ENCODE measurements around the gene BCKDK. TPM values are rescaled to one million over a fixed set of nuclear protein-coding genes. Genes with fewer than 3 reads are reported as not detected.

BCKDK gene
- total RNA-seq, 1 experiment from 2014 or later = 58.3 TPM

- TF ChIP-seq AR (CRISPR knock-in tag; IDR thresholded peaks at IDR 0.05) = no peak
These were observed 28.1 kb upstream of the BCKDK start (continued) for GRCh38 chr16:31080035-31080629.

- ChIA-PET POLR2A (interaction anchor here (0.5 kb wide), 1 partner anchor 387 kb away, joined by 3 read pairs; no protein-coding TSS in a partner anchor), CTCF (interaction anchor here (1.6 kb wide), 1 partner anchor 62 kb away, joined by 8 read pairs; no protein-coding TSS in a partner anchor)
- H3K27ac Mint-ChIP-seq = no peak overlapping the region
- H3K4me1 Mint-ChIP-seq = no peaks in the 10 kb centered on the region
- ATAC-seq (no peak), DNase-seq (ENCODE audit: low spot score) (no peak)
- no peaks in the 10 kb centered on the region for H3K9me3 Mint-ChIP-seq
- H3K27me3 Mint-ChIP-seq (ENCODE audit: low read depth) = no peaks in the 10 kb centered on the region
- peaks cover 30% of the 10 kb centered on the region for H3K36me3 Mint-ChIP-seq
- H3K4me3 Mint-ChIP-seq = no peak overlapping the region
- TF ChIP-seq RELA (CRISPR knock-in tag; IDR thresholded peaks at IDR 0.05; ENCODE audit: borderline replicate concordance) = no peak
- no peak for TF ChIP-seq AR (CRISPR knock-in tag; IDR thresholded peaks at IDR 0.05)
- no peak for TF ChIP-seq CREB1 (CRISPR knock-in tag; IDR thresholded peaks at IDR 0.05)
- TF ChIP-seq IRF1 (CRISPR knock-in tag; IDR thresholded peaks at IDR 0.05) = no peak
- TF ChIP-seq RORB (CRISPR knock-in tag; IDR thresholded peaks at IDR 0.05) = no peak
- TF ChIP-seq SMAD3 (CRISPR knock-in tag; IDR thresholded peaks at IDR 0.05; ENCODE audit: borderline replicate concordance) = no peak
These were observed 27.3 kb upstream of the BCKDK start for GRCh38 chr16:31080756-31081419.

GRCh38 chr16:31081428-31082351 is 26.5 kb upstream of the BCKDK start:
- no peaks in the 10 kb centered on the region for H3K27me3 Mint-ChIP-seq (ENCODE audit: low read depth)
- H3K4me1 Mint-ChIP-seq = no peaks in the 10 kb centered on the region
- H3K36me3 Mint-ChIP-seq = peaks cover 30% of the 10 kb centered on the region
- CTCF ChIA-PET = no interaction called here
- no peaks in the 10 kb centered on the region for H3K9me3 Mint-ChIP-seq
- peak overlapping the region; percentile 74 for H3K27ac Mint-ChIP-seq
- ATAC-seq (no peak), DNase-seq (ENCODE audit: low spot score) (no peak)
- POLR2A ChIA-PET = no interaction called here
- TF ChIP-seq ZBTB43 (CRISPR knock-in tag; IDR thresholded peaks at IDR 0.05) = no peak
- TF ChIP-seq ZNF281 (CRISPR knock-in tag; IDR thresholded peaks at IDR 0.05) = no peak
- no peak for TF ChIP-seq CDX4 (CRISPR knock-in tag; IDR thresholded peaks at IDR 0.05; ENCODE audit: borderline replicate concordance)
- no peak for TF ChIP-seq SP1 (CRISPR knock-in tag; conservative IDR thresholded peaks at IDR 0.05)
- no peak for TF ChIP-seq PRDM15 (CRISPR knock-in tag; IDR thresholded peaks at IDR 0.05)
- TF ChIP-seq NR3C1 (CRISPR knock-in tag; conservative IDR thresholded peaks at IDR 0.05; ENCODE audit: low read depth) = no peak
- TF ChIP-seq CREM (CRISPR knock-in tag; IDR thresholded peaks at IDR 0.05) = no peak
- TF ChIP-seq ESRRA (CRISPR knock-in tag; IDR thresholded peaks at IDR 0.05; ENCODE audit: borderline replicate concordance) = no peak
- no peak overlapping the region for H3K4me3 Mint-ChIP-seq

All from WTC11 (cell line).